ENCODE results near the gene NT5C1B. TPM values are rescaled to one million over a fixed set of nuclear protein-coding genes. Genes with fewer than 3 reads are reported as not detected.
A peak's percentile ranks its signal among the peaks of the same experiment; 100 is the strongest.

The NT5C1B gene
- total RNA-seq, 1 donor, result not detected

GRCh38 chr2:18514526-18515461 is 74.6 kb downstream of the NT5C1B start:
- Histone ChIP-seq H3K36me3 (ENCODE audit: insufficient read depth, low read length) (no peaks in the 10 kb centered on the region), H3K27me3 (ENCODE audit: insufficient read depth, low read length) (no peaks in the 10 kb centered on the region), H3K27ac (ENCODE audit: low read depth, low read length) (no peak overlapping the region), H3K79me2 (ENCODE audit: insufficient read depth, low read length) (no peaks in the 10 kb centered on the region), H2AFZ (ENCODE audit: low read length) (peak overlapping the region; percentile 21), H3K4me3 (ENCODE audit: insufficient read depth, low read length) (no peak overlapping the region), H3K4me2 (ENCODE audit: insufficient read depth, low read length) (no peak overlapping the region), H3K9me3 (ENCODE audit: low read depth, low read length) (no peaks in the 10 kb centered on the region), H3K4me1 (ENCODE audit: insufficient read depth, low read length) (peaks cover 19% of the 10 kb centered on the region), H4K20me1 (ENCODE audit: insufficient read depth, low read length) (no peaks in the 10 kb centered on the region)
- no peak for TF ChIP-seq CTCF (IDR thresholded peaks at IDR 0.05; ENCODE audit: extremely low read depth, low read depth, low read length)
- no peak for DNase-seq (ENCODE audit: insufficient read length, low spot score, missing footprints)

Small RNAs within 50 kb of the gene (small RNA-seq; reads per million reads assigned to genes)
- gene RNU6-1215P, result not detected

Other genes starting within 250 kb of the NT5C1B start
- 23.5 and 27.4 TPM in 2 replicates for gene RDH14, start 28.9 kb downstream of the NT5C1B start, total RNA-seq

All from osteoblast (primary cell).